G401.6 (cell line): ENCODE results near the gene SULT1A1.

Experiments
- FAIRE-seq: peaks from 2 replicates; lab custom pipeline; 2012; peaks lifted over from hg19 to GRCh38; lab: Jason Lieb, UNC

Gene SULT1A1

GRCh38 chr16:28556914-28557320 is 52.9 kb downstream of the SULT1A1 start:
- no peak for FAIRE-seq

- FAIRE-seq: no peak
These were observed 54.3 kb downstream of the SULT1A1 start for GRCh38 chr16:28555561-28555960.
